ENCODE measurements around the gene NT5C3A. TPM values are rescaled to one million over a fixed set of nuclear protein-coding genes. Genes with fewer than 3 reads are reported as not detected.

Gene NT5C3A
- polyA plus RNA-seq, 3 donors from 2014 or later = 46.1 to 92.9 (median 47.8) TPM

DNA sequence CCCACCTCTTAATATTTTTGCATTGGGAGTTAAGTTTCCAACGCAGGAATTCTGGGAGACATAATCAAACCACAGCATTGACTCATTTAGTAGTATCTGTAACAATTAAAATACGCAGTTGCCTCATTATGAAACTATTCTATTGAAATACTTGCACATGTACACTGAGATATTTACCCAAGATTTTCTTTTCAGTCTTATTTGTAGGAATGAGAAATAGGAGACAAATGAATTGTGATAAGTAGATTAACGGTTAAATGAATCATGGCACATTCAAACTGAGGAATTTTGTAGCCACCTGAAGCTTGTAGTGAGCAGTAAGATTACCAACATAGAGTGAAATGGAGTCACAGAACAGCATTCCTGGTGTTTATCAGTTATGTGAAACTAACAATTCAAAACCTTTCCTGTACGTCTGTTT lies 28.5 kb upstream of the NT5C3A start:
- H3K4me3 Mint-ChIP-seq = no peak overlapping the region
- H3K4me1 Mint-ChIP-seq = no peaks in the 10 kb centered on the region
- peaks cover 0 to 2% (median 1%) of the 10 kb centered on the region in 3 donors for H3K27me3 Mint-ChIP-seq (ENCODE audit: low read depth in 3 of 3)
- DNase-seq = no peak
- peaks cover 17 to 23% (median 18%) of the 10 kb centered on the region in 3 donors for H3K36me3 Mint-ChIP-seq
- no peaks in the 10 kb centered on the region for H3K9me3 Mint-ChIP-seq
- H3K27ac Mint-ChIP-seq = no peak overlapping the region

DNA sequence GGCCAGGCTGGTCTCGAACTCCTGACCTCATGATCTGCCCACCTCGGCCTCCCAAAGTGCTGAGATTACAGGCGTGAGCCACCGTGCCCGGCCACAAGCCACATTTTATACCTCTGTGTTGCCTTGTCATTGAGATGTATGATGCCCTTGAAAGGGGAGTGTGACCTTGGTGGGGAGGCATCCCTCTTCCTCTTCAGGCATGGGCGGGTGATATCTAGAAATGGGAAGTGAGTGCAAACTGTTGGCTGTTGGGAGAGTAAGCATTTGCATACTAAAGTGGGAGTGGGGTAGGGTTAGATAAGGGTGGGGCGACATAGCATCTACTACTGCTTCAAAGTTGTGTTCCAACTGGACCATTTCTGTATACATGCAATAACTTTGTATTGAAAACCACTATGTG lies 26.6 kb upstream of the NT5C3A start:
- Mint-ChIP-seq H3K27me3 (ENCODE audit: low read depth in 3 of 3) (peaks cover 2 to 5% (median 2%) of the 10 kb centered on the region in 3 donors), H3K4me1 (no peaks in the 10 kb centered on the region), H3K27ac (no peak overlapping the region), H3K4me3 (no peak overlapping the region), H3K9me3 (no peaks in the 10 kb centered on the region), H3K36me3 (peaks cover 5 to 9% (median 6%) of the 10 kb centered on the region in 3 donors)
- DNase-seq = no peak

DNA sequence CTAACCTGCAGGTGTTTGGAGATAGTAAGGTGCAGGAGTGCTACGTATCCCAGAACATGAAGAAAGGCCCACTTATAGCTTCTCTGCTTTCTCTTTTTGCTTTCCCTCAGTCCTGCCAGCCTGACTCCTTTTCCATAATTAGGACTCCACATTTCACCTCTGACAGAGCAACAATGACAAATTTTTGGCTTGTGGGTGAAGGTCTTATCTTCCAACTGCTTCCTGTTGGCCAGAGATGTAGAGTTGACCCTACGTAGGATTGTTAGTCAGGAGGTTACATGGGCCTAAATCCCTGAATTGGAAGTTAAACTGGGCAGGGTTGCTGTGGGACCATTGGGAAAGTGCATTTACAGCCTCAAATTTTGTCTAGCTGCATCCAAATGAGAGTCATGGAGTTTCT lies 25.3 kb upstream of the NT5C3A start:
- DNase-seq = no peak
- Mint-ChIP-seq H3K4me3 (no peak overlapping the region), H3K27ac (no peak overlapping the region), H3K9me3 (no peaks in the 10 kb centered on the region), H3K27me3 (ENCODE audit: low read depth in 3 of 3) (peaks cover 2 to 5% (median 2%) of the 10 kb centered on the region in 3 donors), H3K36me3 (peaks cover 2 to 5% (median 4%) of the 10 kb centered on the region in 3 donors), H3K4me1 (no peaks in the 10 kb centered on the region)

DNA sequence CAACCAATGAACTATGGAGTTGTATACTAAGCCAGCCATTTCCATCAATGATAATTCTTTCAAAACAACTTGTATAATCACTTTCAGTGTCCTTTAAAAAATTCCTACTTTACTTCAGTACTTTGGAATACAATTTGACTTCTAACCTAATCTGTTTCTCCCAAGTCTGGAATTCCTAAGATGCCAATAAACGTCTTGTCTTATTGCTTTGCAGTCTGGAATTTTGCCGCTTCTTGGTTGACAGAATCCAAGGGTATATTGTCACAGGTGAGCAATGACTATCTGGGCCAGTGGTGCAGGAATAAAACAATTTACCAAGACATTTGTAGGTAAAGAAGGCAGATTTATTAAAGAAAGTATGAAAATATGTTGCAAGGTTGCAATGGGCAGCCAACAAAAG lies 24.8 kb upstream of the NT5C3A start:
- H3K9me3 Mint-ChIP-seq = no peaks in the 10 kb centered on the region
- H3K36me3 Mint-ChIP-seq = peaks cover 0 to 5% (median under 1%) of the 10 kb centered on the region in 3 donors
- no peak overlapping the region for H3K27ac Mint-ChIP-seq
- peaks cover 2 to 5% (median 2%) of the 10 kb centered on the region in 3 donors for H3K27me3 Mint-ChIP-seq (ENCODE audit: low read depth in 3 of 3)
- H3K4me3 Mint-ChIP-seq = no peak overlapping the region
- no peak for DNase-seq
- H3K4me1 Mint-ChIP-seq = no peaks in the 10 kb centered on the region

DNA sequence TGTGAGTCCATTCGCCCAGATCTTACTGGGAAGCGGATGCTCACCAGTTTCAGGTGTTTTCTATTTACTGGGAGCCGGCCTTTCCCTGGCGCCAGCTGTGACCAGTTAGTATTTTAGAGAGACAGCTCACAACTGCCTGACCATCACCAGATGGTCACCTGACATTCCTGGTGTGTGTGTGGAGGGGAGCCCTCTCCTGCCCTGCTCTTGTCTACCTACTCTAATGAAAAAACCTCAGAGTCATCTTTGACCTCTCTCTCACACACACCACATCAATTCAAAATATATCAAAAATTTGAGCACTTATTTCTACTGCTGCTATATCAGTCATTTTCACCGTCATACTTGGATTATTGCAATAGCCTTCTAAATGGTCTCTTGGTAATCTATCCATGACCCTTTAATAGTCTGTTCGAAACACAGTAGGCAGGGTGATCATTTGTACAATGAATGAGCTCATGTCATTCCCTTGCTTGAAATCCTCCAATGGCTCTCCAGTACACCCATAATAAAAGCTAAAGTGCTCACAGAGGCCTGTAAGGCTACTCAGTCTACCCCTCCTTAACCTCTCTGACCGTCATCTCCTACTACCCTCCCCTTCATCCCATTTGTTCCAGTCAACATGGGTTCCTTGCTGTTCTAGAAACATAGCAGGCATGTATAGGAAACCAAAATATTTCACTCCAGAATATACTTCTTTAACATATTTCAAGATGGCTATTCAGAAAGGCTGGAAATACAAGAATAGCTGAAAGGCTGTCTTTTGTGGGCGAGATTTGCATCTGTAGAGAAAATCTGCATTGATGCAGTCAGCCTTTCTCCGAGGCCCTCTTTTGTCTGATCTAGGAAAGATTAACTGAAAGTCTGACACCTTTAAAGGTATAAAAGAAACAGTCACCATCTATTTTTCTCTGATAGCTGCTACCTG lies 17.5 kb upstream of the NT5C3A start:
- peaks cover 3 to 7% (median 5%) of the 10 kb centered on the region in 3 donors for H3K27me3 Mint-ChIP-seq (ENCODE audit: low read depth in 3 of 3)
- peaks cover 12 to 15% of the 10 kb centered on the region in 2 donors for H3K4me1 Mint-ChIP-seq
- H3K4me3 Mint-ChIP-seq = no peak overlapping the region
- no peaks in the 10 kb centered on the region for H3K9me3 Mint-ChIP-seq
- no peaks in the 10 kb centered on the region for H3K36me3 Mint-ChIP-seq
- DNase-seq = no peak
- no peak overlapping the region for H3K27ac Mint-ChIP-seq

DNA sequence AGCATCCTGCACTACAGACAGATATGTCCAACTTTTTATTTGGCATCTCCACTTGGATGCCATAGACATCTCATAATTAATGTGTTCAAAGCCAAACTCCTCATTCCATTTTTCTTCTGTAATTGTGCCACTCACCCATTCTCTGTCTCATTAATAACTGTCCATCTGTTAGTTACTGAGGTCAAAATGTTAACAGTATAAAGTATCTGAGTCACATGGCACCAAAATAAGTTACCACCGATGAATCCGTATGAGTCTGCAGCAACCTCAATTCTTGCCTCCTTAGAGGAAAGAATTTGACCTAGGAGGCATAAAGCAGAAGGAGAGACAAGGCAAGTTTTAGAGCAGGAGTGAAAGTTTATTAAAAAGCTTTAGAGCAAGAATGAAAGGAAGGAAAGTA lies 16.5 kb upstream of the NT5C3A start:
- Mint-ChIP-seq H3K27ac (no peak overlapping the region), H3K36me3 (no peaks in the 10 kb centered on the region), H3K4me3 (no peak overlapping the region), H3K9me3 (no peaks in the 10 kb centered on the region), H3K4me1 (peaks cover 12 to 15% of the 10 kb centered on the region in 2 donors), H3K27me3 (ENCODE audit: low read depth in 3 of 3) (peaks cover 3 to 5% (median 3%) of the 10 kb centered on the region in 3 donors)
- no peak for DNase-seq

DNA sequence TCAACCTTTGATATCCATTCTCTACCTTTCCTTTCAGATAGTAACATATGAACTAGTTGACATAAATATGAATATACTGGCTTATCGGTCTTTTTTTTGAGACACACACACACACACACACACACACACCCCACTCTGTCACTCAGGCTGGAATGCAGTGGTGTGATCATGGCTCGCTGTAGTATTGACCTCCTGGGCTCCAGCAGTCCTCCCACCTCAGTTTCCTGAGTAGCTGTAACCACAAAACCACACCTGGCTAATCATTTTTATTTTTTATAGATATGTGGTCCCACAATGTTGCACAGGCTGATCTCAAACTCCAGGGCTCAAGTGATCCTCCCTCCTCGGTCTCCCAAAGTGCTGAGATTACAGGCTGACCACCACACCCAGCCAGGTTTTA lies 14.2 kb upstream of the NT5C3A start:
- peaks cover 12 to 15% of the 10 kb centered on the region in 2 donors for H3K4me1 Mint-ChIP-seq
- H3K27me3 Mint-ChIP-seq (ENCODE audit: low read depth in 3 of 3) = peaks cover 4 to 7% (median 5%) of the 10 kb centered on the region in 3 donors
- no peak overlapping the region for H3K27ac Mint-ChIP-seq
- H3K4me3 Mint-ChIP-seq = no peak overlapping the region
- peaks cover 0 to 2% (median 0%) of the 10 kb centered on the region in 6 donors for H3K9me3 Mint-ChIP-seq
- no peak for DNase-seq
- H3K36me3 Mint-ChIP-seq = no peaks in the 10 kb centered on the region

DNA sequence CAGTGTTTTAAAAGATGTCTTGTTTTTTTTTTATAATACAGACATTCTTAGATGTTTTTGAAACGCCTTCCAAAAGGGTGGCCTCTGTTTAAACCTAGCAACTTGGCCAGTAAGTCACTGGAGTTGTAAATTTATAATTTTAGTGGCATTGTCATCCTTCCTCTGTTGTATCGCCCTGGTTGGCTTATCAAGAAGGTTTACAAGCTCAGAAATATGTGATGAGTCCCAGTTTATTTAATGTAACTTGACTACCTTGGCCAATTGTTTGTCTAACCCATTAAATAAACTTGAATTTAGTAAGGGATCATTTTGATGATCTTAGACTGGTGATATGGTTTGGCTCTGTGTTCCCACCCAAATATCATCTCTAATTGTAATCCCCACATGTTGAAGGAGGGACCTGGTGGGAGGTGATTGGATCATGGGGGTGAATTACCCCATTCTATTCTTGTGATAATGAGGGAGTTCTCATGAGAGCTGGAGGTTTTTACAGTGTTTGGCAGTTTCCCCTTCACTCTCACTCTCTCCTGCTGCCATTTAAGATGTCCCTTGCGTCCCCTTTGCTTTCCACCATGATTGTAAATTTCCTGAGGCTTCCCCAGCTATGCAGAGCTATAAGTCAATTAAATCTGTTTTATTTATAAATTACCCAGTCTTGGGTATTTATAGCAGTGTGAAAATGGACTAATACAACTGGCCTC lies 13.4 kb upstream of the NT5C3A start:
- DNase-seq = no peak
- Mint-ChIP-seq H3K4me3 (no peak overlapping the region), H3K9me3 (peaks cover 0 to 2% (median 0%) of the 10 kb centered on the region in 6 donors), H3K4me1 (peaks cover 12 to 15% of the 10 kb centered on the region in 2 donors), H3K27ac (no peak overlapping the region), H3K27me3 (ENCODE audit: low read depth in 3 of 3) (peaks cover 4 to 7% (median 5%) of the 10 kb centered on the region in 3 donors), H3K36me3 (no peaks in the 10 kb centered on the region)

DNA sequence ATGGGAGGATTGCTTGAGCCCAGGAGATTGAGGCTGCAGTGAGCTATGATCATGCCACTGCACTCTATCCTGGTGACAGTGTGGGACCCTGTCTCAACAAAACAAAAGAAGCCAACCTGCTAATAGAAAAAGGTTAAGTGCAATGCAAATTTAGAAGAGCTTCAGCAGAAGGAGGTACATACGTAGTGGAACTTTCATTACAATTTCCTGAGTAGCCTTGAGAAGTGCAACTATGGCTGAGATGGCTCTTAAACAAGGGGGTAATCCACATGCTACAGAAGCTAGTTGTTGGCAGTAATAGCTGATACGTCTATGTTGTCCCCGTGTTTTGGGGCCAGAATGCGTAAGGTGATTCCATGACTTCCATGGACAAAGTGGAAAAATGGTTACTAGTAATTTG lies 10.7 kb upstream of the NT5C3A start:
- Mint-ChIP-seq H3K27me3 (ENCODE audit: low read depth in 3 of 3) (peaks cover 4 to 10% (median 8%) of the 10 kb centered on the region in 3 donors), H3K27ac (no peak overlapping the region), H3K4me3 (no peak overlapping the region), H3K4me1 (peaks cover 12 to 15% of the 10 kb centered on the region in 2 donors), H3K36me3 (no peaks in the 10 kb centered on the region), H3K9me3 (peaks cover 0 to 5% (median 0%) of the 10 kb centered on the region in 6 donors)
- no peak for DNase-seq

DNA sequence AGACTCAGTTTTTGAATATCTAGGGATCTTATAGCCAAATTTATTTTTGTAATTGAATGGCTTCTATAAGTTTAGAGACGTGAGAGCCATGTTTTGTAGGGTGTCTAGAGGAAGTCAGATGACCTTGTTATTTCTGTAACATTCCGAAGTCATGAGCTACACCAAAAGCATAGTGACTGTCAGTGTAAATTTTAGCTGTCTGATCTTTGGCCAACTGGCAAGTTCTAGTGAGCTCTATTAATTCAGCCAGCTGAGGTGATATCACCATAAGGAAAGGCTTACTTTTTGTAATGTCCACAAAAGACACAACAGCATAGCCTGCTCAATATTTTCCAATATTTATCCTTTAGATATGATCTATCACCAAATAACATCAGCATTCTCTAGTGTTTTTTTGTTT lies 9.9 kb upstream of the NT5C3A start:
- H3K4me1 Mint-ChIP-seq = peaks cover 10 to 11% of the 10 kb centered on the region in 2 donors
- peaks cover 4 to 11% (median 10%) of the 10 kb centered on the region in 3 donors for H3K27me3 Mint-ChIP-seq (ENCODE audit: low read depth in 3 of 3)
- DNase-seq = no peak
- peaks cover 0 to 5% (median 0%) of the 10 kb centered on the region in 6 donors for H3K9me3 Mint-ChIP-seq
- H3K27ac Mint-ChIP-seq = no peak overlapping the region
- H3K36me3 Mint-ChIP-seq = no peaks in the 10 kb centered on the region
- H3K4me3 Mint-ChIP-seq = no peak overlapping the region

DNA sequence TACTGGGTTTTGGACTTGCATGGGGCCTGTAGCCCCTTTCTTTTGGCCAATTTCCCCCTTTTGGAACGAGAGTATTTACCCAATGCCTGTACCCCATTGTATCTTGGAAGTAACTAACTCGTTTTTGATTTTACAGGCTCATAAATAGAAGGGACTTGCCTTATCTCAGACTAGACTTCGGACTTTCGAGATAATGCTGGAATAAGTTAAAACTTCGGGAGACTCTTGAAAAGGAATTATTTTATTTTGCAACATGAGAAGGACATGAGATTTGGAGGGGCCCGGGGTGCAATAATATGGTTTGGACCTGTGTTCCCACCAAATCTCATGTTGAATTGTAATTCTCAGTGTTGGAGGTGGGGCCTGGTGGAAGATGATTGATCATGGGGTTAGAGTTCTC lies 8.3 kb upstream of the NT5C3A start:
- Mint-ChIP-seq H3K9me3 (peaks cover 0 to 7% (median 1%) of the 10 kb centered on the region in 6 donors), H3K4me3 (no peak overlapping the region), H3K36me3 (peaks cover 0 to 6% (median 3%) of the 10 kb centered on the region in 3 donors), H3K27ac (no peak overlapping the region), H3K4me1 (no peaks in the 10 kb centered on the region), H3K27me3 (ENCODE audit: low read depth in 3 of 3) (peaks cover 6 to 13% (median 11%) of the 10 kb centered on the region in 3 donors)
- DNase-seq = no peak

DNA sequence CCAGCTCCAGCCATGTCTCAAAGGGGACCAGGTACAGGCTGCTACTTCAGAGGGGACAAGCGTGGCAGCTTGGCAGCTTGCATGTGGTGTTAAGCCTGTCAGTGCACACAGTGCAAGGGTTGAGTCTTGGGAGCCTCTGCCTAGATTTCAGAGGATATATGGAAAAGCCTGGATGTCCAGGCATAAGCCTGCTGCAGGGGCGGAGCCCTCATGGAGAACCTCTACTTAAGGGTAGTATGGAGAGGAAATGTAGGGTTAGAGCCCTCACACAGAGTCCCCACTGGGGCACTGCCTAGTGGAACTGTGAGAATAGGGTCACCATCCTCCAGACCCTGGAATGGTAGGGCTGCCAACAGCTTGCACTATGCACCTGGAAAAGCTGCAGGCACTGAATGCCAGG lies 7.7 kb upstream of the NT5C3A start:
- Mint-ChIP-seq H3K4me1 (no peaks in the 10 kb centered on the region), H3K27ac (no peak overlapping the region), H3K4me3 (no peak overlapping the region), H3K36me3 (peaks cover 0 to 8% (median 3%) of the 10 kb centered on the region in 3 donors), H3K27me3 (ENCODE audit: low read depth in 3 of 3) (peaks cover 9 to 13% (median 11%) of the 10 kb centered on the region in 3 donors), H3K9me3 (peaks cover 0 to 9% (median 2%) of the 10 kb centered on the region in 6 donors)
- no peak for DNase-seq

DNA sequence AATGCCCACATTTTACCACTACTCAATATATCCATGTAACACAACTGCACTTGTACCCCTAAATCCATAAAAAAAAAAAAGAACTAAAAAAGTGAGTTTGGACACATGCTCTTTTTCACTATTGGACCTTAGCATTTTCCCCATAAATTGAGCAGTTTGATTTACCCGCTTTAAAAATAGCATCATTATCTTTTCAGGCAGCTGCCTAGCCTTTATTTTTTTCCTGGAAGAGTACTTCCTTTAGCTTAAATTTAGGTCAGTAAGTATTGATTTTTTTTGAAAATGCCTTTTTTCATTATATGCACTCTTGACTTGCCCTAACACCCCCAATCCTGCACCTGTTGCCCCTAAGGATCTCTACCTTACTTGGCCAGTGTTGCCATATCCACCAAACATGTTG lies 5.3 kb upstream of the NT5C3A start:
- Mint-ChIP-seq H3K4me1 (peaks cover 7 to 12% of the 10 kb centered on the region in 2 donors), H3K27ac (no peak overlapping the region), H3K4me3 (no peak overlapping the region)

DNA sequence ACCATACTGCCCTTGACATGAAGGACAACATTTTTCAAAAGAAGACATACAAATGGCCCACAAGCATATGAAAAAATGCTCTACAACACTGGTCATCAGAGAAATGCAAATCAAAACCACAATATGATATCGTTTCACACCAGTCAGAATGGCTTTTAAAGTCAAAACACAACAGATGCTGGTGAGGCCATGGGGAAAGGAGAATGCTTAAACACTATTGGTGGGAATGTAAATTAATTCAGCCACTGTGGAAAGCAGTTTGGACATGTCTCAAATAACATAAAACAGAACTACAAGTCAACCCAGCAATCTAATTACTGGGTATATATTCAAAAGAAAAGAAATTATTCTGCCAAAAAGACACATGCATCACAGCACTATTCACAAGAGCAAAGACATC lies 4.2 kb upstream of the NT5C3A start:
- H3K27ac Mint-ChIP-seq = no peak overlapping the region
- DNase-seq = no peak
- H3K36me3 Mint-ChIP-seq = peaks cover 0 to 14% (median 3%) of the 10 kb centered on the region in 3 donors
- H3K9me3 Mint-ChIP-seq = peaks cover 0 to 9% (median 2%) of the 10 kb centered on the region in 6 donors
- no peak overlapping the region for H3K4me3 Mint-ChIP-seq
- peaks cover 10 to 16% of the 10 kb centered on the region in 2 donors for H3K4me1 Mint-ChIP-seq
- peaks cover 7 to 15% (median 14%) of the 10 kb centered on the region in 3 donors for H3K27me3 Mint-ChIP-seq (ENCODE audit: low read depth in 3 of 3)

More for the DNA sequence above, 5.3 kb upstream of the NT5C3A start:
- DNase-seq = no peak
- Mint-ChIP-seq H3K9me3 (peaks cover 0 to 9% (median 2%) of the 10 kb centered on the region in 6 donors), H3K36me3 (peaks cover 0 to 14% (median 3%) of the 10 kb centered on the region in 3 donors), H3K27me3 (ENCODE audit: low read depth in 3 of 3) (peaks cover 7 to 16% (median 14%) of the 10 kb centered on the region in 3 donors)
